Nephron (organoid): Measurements from ENCODE around the gene FILIP1.
"Not testable (repeated sequence)": the region's sequence is repeated elsewhere in the genome, so short reads cannot be mapped to it uniquely, and the experiment has no call there.

Experiments used
- H3K27ac Mint-ChIP-seq, 3 experiments: 2 replicates each; pipeline ENCODE4 v1.8.0; 2020; ENCODE audit warnings: mixed read lengths in 3 of 3, mild to moderate bottlenecking in 2 of 3, moderate library complexity in 1 of 3
- H3K27me3 Mint-ChIP-seq: 2 replicates; pipeline ENCODE4 v1.8.0; 2021; ENCODE audit warnings: low read depth, mild to moderate bottlenecking, moderate library complexity, mixed read lengths
- H3K36me3 Mint-ChIP-seq: 2 replicates; pipeline ENCODE4 v1.8.0; 2020; ENCODE audit warnings: low read depth, mixed read lengths
- H3K4me1 Mint-ChIP-seq: 2 replicates; pipeline ENCODE4 v1.8.0; 2020; ENCODE audit warnings: mixed read lengths
- H3K4me3 Mint-ChIP-seq, 3 experiments: 2 replicates each; pipeline ENCODE4 v1.8.0; 2020; ENCODE audit warnings: mild to moderate bottlenecking in 3 of 3, mixed read lengths in 3 of 3, moderate library complexity in 2 of 3
- H3K9me3 Mint-ChIP-seq: 2 replicates; pipeline ENCODE4 v1.8.0; 2020; ENCODE audit warnings: mixed read lengths
- TF ChIP-seq, protein P1 (sequence below), 3 experiments: fragments of 200-600 bp; sonication (generic); IDR thresholded peaks; one replicate each; pipeline ENCODE4 v1.5.0; 2021; ENCODE audit warnings: antibody characterized with exemption in 3 of 3; ENCODE audit not compliant: unreplicated experiment in 3 of 3

The FILIP1 gene

DNA sequence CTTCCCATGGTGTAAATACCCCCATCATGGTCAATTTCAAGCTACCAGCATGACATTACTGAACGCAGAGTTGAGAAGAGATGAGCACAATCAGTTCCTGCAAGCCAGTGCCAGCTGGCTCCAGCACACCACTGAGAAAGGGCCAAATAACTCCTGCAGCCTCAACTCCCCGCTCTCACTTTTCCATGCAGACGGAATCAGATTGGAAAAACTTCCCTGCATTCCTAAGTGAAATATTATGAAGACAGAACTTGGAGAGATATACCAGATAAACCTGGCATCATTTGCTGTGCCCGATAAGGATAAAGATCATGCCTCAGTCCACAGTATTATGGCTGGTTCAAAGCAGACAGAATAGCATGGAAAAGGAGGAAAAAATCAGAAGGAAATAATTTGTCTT is 56.7 kb downstream of the FILIP1 start:
- TF ChIP-seq, protein P1, sequence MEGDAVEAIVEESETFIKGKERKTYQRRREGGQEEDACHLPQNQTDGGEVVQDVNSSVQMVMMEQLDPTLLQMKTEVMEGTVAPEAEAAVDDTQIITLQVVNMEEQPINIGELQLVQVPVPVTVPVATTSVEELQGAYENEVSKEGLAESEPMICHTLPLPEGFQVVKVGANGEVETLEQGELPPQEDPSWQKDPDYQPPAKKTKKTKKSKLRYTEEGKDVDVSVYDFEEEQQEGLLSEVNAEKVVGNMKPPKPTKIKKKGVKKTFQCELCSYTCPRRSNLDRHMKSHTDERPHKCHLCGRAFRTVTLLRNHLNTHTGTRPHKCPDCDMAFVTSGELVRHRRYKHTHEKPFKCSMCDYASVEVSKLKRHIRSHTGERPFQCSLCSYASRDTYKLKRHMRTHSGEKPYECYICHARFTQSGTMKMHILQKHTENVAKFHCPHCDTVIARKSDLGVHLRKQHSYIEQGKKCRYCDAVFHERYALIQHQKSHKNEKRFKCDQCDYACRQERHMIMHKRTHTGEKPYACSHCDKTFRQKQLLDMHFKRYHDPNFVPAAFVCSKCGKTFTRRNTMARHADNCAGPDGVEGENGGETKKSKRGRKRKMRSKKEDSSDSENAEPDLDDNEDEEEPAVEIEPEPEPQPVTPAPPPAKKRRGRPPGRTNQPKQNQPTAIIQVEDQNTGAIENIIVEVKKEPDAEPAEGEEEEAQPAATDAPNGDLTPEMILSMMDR (IDR thresholded peaks at IDR 0.05; ENCODE audit: unreplicated experiment in 3 of 3): no peak
- H3K27me3 Mint-ChIP-seq: no peaks in the 10 kb centered on the region
- no peaks in the 10 kb centered on the region for H3K9me3 Mint-ChIP-seq
- H3K36me3 Mint-ChIP-seq: no peaks in the 10 kb centered on the region
- peak overlapping the region in 1 of 3 experiments; percentile 2 for H3K4me3 Mint-ChIP-seq
- H3K4me1 Mint-ChIP-seq: peaks cover 50% of the 10 kb centered on the region
- H3K27ac Mint-ChIP-seq: peak overlapping the region in 2 of 3 experiments; percentile 80 to 89

DNA sequence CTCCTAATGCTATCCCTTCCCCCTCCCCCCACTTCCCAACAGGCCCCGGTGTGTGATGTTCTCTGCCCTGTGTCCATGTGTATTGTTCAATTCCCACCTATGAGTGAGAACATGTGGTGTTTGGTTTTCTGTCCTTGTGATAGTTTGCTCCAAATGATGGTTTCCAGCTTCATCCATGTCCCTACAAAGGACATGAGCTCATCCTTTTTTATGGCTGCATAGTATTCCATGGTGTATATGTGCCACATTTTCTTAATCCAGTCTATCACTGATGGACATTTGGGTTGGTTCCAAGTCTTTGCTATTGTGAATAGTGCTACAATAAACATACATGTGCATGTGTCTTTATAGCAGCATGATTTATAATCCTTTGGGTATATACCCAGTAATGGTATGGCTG is 60.8 kb downstream of the FILIP1 start:
- H3K4me3 Mint-ChIP-seq, H3K36me3 Mint-ChIP-seq, H3K9me3 Mint-ChIP-seq, H3K27me3 Mint-ChIP-seq: not testable (repeated sequence)
- Mint-ChIP-seq H3K27ac (peak overlapping the region in 2 of 3 experiments; percentile 50 to 80), H3K4me1 (peaks cover 72% of the 10 kb centered on the region)

DNA sequence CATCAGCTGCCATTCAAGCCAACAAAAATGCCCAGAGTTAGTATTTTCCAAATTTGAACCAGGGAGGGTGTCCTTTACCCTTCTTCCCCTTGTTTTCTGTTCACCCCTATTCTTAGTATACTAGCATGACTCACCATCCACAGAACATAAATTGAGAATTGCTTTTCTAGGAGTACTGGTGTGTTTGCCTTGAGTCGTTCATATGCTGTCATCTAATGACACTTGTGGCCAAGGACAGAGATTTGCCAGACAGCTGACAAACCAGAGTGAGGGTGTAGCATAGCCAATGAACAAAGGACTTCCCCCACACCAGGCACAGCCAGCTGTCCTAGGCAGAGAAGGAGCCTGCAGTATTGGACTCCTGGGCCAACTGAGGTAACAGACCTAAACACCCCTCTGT is 62.2 kb downstream of the FILIP1 start:
- TF ChIP-seq, protein P1 (IDR thresholded peaks at IDR 0.05; ENCODE audit: unreplicated experiment in 3 of 3): no peak
- Mint-ChIP-seq H3K27ac (peak overlapping the region; percentile 80 to 92 (median 83)), H3K36me3 (no peaks in the 10 kb centered on the region), H3K4me1 (peaks cover 68% of the 10 kb centered on the region), H3K4me3 (peak overlapping the region in 1 of 3 experiments; percentile 7), H3K9me3 (no peaks in the 10 kb centered on the region), H3K27me3 (peaks cover 3% of the 10 kb centered on the region)

DNA sequence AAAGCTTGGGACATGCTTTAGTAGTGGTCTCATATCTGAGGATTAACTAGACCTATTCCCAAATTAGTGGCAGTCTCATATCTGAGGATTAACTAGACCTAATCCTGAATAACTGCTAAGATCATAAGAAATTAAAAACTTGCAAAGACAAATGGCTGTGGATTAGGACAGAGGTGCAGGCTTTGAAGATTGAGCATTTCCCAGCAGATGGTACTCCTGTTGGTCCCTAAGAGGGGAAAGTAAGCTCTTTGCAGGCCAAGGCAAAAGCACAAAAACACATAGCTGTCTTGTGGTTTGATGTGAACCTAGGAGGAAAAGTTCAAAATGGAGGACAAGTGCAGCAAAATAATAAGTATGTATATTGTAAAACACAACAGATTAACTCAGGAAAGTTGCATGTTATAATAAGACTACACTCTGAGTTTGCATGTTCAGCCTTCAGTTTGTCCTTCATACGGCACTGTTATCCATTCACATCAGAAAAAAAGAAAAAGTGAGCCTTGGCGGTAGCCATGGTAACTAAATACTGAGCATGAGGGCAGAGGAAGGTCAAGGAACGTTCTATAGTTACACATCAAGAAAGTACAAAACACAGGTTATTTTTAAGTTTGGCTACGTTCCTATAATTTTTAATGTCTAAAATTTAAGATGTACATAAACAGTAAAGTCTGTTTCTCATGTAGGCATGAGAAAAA is 62.8 kb downstream of the FILIP1 start:
- TF ChIP-seq, protein P1 (IDR thresholded peaks at IDR 0.05; ENCODE audit: unreplicated experiment in 3 of 3): no peak
- H3K27ac Mint-ChIP-seq: peak overlapping the region; percentile 80 to 92 (median 83)
- peak overlapping the region in 1 of 3 experiments; percentile 5 for H3K4me3 Mint-ChIP-seq
- H3K36me3 Mint-ChIP-seq: no peaks in the 10 kb centered on the region
- peaks cover 4% of the 10 kb centered on the region for H3K27me3 Mint-ChIP-seq
- H3K9me3 Mint-ChIP-seq: no peaks in the 10 kb centered on the region
- peaks cover 65% of the 10 kb centered on the region for H3K4me1 Mint-ChIP-seq

DNA sequence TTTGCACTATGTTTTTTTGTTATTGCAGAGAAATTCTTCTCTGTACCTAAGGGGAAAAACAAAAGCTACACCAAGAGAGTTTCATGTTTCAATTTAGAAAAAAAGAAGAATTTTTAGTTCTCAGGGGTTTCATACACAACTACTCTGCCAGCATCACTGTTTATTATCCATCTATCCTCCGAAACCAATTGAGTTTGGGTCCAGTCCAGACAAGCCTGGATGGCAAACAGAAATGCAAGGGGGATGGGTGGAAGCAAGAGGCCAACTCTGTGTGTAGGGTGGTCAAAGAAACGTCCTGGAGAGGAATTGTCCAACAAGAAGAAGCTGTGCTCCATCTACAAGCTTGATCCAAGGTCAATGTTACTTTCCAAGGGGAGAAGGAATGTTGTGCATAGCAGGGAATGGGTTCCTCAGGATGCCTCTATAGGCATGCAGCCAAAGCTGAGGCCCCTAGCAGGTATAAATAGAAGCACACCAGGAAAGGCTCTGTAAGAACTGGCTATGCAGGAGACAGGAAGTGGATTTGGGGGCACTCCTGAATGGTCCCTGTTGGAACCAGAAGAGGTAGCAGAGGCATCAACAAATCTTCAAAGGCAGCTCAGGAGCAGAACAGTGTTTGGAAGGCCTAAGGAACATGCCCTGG is 64.4 kb downstream of the FILIP1 start:
- Mint-ChIP-seq H3K4me1 (peaks cover 65% of the 10 kb centered on the region), H3K27me3 (peaks cover 4% of the 10 kb centered on the region), H3K9me3 (no peaks in the 10 kb centered on the region), H3K36me3 (no peaks in the 10 kb centered on the region), H3K27ac (peak overlapping the region in 2 of 3 experiments; percentile 67 to 80), H3K4me3 (peak overlapping the region in 1 of 3 experiments; percentile 40)
- TF ChIP-seq, protein P1 (IDR thresholded peaks at IDR 0.05; ENCODE audit: unreplicated experiment in 3 of 3): no peak

DNA sequence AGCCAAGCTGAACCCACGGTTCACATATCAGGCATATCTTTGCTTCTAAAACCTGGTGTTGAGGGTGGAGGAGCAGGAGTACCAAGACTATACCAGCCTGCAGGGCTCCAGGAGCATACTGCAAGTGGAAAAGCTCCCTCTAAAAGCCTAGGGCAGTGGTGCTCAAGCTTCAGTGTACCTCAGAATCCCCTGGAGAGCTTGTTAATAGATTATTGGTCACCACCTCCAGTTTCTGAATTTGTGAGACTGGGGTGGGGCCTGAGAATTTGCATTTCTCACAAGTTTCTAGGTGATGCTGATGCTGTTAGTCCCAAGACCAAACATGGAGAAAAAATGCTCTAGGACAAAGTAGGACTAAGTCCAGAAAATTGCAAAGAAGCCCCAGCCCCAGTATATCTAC is 65.4 kb downstream of the FILIP1 start:
- H3K9me3 Mint-ChIP-seq: no peaks in the 10 kb centered on the region
- no peak overlapping the region for H3K4me3 Mint-ChIP-seq
- peaks cover 64% of the 10 kb centered on the region for H3K4me1 Mint-ChIP-seq
- peaks cover 4% of the 10 kb centered on the region for H3K27me3 Mint-ChIP-seq
- TF ChIP-seq, protein P1 (IDR thresholded peaks at IDR 0.05; ENCODE audit: unreplicated experiment in 3 of 3): no peak
- H3K36me3 Mint-ChIP-seq: no peaks in the 10 kb centered on the region
- H3K27ac Mint-ChIP-seq: peak overlapping the region in 1 of 3 experiments; percentile 45
